ENCODE data around the gene TARM1. TPM values are rescaled to one million over a fixed set of nuclear protein-coding genes. Genes with fewer than 3 reads are reported as not detected.
"Not testable (repeated sequence)": the region's sequence is repeated elsewhere in the genome, so short reads cannot be mapped to it uniquely, and the experiment has no call there.

Gene TARM1
- polyA plus RNA-seq, 4 donors: 0.21 TPM; not detected in 3

DNA sequence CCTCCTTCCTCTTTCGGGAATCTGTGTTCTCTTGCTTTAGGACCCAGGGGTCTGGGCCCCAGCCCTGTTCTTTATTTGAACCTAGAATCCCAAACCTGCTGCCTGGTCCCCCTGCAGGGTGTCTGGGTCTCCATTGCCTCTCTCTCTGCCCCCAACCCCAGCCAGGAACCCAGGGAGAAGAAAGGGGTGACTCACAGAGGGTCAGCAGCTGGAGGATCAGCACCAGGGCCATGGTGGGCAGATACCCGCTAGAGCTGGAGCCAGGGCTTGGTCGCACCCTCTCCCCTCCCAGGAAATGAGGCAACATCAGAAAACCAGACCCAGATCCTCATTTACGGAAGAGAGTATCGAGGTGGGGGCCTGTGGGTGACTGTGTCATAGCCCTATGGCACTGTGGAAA is 19.4 kb upstream of the TARM1 start, which contains the start of gene OSCAR:
TSS of gene OSCAR (minus strand) at position 243 of the 400 bp plus-strand sequence. CDS start at position 232, 11 bp downstream.
- DNase-seq (ENCODE audit: low read depth in 4 of 4, low spot score in 3 of 4): no peak

DNA sequence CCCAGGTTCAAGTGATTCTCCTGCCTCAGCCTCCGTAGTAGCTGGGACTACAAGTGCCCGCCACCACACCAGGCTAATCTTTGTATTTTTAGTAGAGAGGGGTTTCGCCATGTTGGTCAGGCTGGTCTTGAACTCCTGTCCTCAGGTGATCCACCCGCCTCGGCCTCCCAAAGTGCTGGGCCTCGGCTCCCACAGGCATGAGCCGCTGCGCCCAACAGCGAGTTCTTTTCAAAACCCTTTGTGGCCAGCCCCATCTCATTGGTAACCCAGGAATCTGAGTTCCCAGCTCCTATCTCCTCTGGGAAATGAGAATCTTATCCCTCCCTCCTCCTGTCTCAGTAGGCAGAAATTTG is 18.7 kb upstream of the TARM1 start:
- not testable (repeated sequence) for DNase-seq (ENCODE audit: low read depth in 4 of 4, low spot score in 3 of 4)

DNA sequence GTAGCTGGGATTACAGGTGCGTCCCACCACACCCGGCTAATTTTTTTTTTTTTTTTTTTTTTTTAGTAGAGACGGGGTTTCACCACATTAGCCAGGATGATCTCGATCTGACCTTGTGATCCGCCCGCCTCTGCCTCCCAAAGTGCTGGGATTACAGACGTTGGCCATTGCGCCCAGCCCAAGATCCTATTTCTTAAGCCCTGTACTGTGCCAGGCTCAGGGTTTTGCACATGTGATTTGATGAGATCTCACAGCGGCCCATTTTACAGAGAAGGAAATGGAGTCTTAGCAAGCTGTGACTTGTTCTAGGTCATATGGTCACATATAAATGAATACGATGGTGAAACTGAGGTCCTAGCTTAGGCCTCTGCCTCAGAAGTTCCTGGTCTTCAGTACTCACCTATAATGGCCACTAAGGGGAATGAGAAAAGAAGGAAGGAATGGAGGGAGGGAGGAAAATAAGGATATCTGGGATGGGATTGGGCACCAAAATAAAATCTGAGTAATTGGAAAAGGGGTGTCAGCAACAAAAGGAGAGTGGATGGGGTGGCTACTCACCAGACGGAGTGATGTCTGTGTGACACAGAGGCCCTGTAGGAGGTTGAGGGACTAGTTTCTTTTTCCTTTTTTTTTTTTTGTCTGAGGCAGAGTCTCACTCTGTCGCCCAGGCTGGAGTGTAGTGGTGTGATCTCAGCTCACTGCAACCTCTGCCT is 18.2 kb upstream of the TARM1 start:
- DNase-seq (ENCODE audit: low read depth in 4 of 4, low spot score in 3 of 4): no peak

- no peak for DNase-seq (ENCODE audit: low read depth in 4 of 4, low spot score in 3 of 4)
These were observed 15.5 kb upstream of the TARM1 start for GRCh38 chr19:54096617-54097106.

- DNase-seq (ENCODE audit: low read depth in 4 of 4, low spot score in 3 of 4): peak in 1 of 4 donors; percentile 15
These were observed 14.9 kb upstream of the TARM1 start for GRCh38 chr19:54095859-54096616.

GRCh38 chr19:54095136-54095858 is 14.1 kb upstream of the TARM1 start:
- no peak for DNase-seq (ENCODE audit: low read depth in 4 of 4, low spot score in 3 of 4)

- DNase-seq (ENCODE audit: low read depth in 4 of 4, low spot score in 3 of 4): no peak
These were observed 13.3 kb upstream of the TARM1 start for GRCh38 chr19:54094426-54095000.

DNA sequence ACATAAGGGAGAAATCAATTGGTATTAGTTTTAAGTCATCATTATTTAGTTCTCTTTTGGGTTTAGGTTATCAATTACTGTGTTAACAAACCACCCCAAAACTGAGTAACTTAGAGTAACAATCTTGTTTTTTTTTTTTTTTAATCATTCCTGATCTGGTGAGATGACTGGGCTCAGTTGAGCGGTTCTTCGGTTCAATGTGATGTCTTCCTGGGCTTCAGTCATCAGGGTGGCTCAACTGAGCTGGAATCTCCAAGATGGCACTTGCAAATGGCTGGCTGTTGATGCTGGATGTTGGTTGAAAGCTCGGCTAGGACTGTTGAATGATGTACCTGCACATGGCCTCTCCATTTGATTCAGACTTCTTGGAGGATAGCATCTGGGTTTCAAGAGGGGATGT is 3.2 kb upstream of the TARM1 start:
- DNase-seq (ENCODE audit: low read depth in 4 of 4, low spot score in 3 of 4): no peak

- DNase-seq (ENCODE audit: low read depth in 4 of 4, low spot score in 3 of 4): no peak
These were observed 3.8 kb downstream of the TARM1 start for GRCh38 chr19:54077334-54077733.

- DNase-seq (ENCODE audit: low read depth in 4 of 4, low spot score in 3 of 4): no peak
These were observed 6.3 kb downstream of the TARM1 start for GRCh38 chr19:54074851-54075250.

- no peak for DNase-seq (ENCODE audit: low read depth in 4 of 4, low spot score in 3 of 4)
These were observed 7.3 kb downstream of the TARM1 start for GRCh38 chr19:54073829-54074228.

DNA sequence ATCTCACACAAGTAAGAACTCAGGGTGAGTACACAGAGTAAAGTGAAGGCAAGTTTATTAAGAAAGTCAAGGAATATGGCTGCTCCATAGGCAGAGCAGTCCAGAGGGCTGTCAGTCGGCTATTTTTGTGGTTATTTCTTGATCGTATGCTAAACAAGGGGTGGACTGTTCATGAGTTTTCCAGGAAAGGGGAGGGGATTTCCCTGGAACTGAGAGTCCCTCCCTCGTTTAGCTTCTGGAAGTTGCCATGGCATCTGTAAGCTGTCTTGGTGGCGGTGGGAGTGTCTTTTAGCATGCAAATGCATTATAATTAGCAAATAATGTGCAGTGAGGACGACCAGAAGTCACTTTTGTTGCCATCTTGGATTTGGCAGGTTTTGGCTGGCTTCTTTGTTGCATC is 11.7 kb downstream of the TARM1 start:
- no peak for DNase-seq (ENCODE audit: low read depth in 4 of 4, low spot score in 3 of 4)

GRCh38 chr19:54063350-54064116 is 17.6 kb downstream of the TARM1 start, which contains the start of gene VSTM1:
Gene VSTM1, minus strand, starts transcription at chr19:54063897. Its CDS starts 120 bp downstream, at chr19:54063777.
- DNase-seq (ENCODE audit: low read depth in 4 of 4, low spot score in 3 of 4): no peak

DNA sequence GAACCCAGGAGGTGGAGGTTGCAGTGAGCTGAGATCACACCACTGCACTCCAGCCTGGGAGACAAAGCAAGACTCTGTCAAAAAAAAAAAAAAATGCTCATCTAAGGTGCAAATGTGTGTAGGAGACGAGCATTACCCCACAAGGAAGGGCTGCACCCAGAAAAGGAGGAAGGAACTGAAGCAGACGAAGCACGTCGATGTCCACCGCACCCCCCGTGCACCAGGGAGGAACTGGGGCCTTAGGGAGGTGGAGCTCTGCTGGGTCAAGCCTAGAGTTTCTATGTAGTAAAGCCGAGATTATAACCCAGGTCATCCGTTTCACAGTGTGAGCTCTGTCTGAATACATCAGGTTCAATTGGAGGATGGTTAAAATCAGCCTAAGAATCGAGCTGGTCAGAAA is 18.5 kb downstream of the TARM1 start:
- DNase-seq (ENCODE audit: low read depth in 4 of 4, low spot score in 3 of 4): no peak

GRCh38 chr19:54047616-54048015 is 33.5 kb downstream of the TARM1 start:
- no peak for DNase-seq (ENCODE audit: low read depth in 4 of 4, low spot score in 3 of 4)

DNA sequence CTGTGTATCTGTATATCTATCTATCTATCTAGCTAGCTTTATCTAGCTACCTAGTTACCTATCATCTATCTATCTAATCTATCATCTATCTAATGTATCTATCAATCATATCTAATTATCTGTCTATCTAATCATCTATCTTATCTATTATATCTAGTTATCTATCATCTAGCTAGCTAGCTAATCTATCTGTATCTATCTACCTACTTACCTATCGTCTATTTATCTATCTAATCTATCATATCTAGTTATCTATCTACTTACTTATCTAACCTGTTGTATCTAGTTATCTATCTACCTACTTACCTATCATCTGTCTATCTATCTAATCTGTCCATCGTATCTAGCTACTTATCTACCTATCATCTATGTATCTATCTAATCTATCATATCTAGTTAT is 35.4 kb downstream of the TARM1 start:
- no peak for DNase-seq (ENCODE audit: low read depth in 4 of 4, low spot score in 3 of 4)

- DNase-seq (ENCODE audit: low read depth in 4 of 4, low spot score in 3 of 4): no peak
These were observed 38.2 kb downstream of the TARM1 start for GRCh38 chr19:54042989-54043388.

- no peak for DNase-seq (ENCODE audit: low read depth in 4 of 4, low spot score in 3 of 4)
These were observed 39.1 kb downstream of the TARM1 start for GRCh38 chr19:54041969-54042606.

DNA sequence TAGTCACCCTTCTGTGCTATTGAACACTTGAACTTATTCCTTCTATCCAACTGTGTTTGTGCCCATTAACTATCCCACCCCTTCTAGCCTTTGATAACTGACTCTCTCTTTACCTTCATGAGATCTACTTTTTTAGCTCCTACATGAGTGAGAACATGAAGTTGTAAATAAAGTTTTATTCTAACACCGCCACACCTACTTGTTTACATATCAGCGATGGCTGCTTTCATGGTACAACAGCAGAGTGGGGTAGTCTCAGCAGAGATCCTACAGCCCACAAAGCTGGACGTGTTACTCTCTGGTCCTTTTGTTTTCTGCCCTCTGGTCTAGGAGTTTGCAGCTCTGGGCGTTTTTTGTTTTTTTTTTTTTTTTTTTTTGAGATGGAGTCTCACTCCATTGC is 41.2 kb downstream of the TARM1 start:
- no peak for DNase-seq (ENCODE audit: low read depth in 4 of 4, low spot score in 3 of 4)

DNA sequence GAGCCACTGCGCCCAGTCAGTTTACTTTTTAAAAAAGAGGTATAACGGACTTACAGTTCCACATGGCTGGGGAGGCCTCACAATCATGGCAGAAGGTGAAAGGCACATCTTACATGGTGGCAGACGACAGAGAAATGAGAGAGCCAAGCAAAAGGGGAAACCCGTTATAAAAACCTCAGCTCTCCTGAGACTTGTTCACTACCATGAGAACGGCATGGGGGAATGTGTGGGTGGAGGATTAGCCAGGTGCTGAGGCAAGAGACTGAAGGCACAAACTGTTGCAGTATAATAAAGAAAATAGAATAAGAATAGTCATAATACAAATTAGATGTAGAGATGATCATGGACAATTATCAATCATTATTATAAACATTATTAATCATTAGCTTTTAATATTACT is 44.6 kb downstream of the TARM1 start:
- DNase-seq (ENCODE audit: low read depth in 4 of 4, low spot score in 3 of 4): not testable (repeated sequence)

All from left renal pelvis (tissue), 4 donors.